Thyroid gland (tissue), 4 donors: ENCODE data around the gene SYNJ1.

Experiments used
- POLR2A ChIP-seq, 2 donors: fragments of 450-650 bp; IDR thresholded peaks; one replicate each; pipeline ENCODE4 v1.6.1; 2017; ENCODE audit warnings: antibody characterized with exemption in 2 of 2, mild to moderate bottlenecking in 2 of 2, moderate library complexity in 1 of 2
- TF ChIP-seq, protein P1 (sequence below), 6 experiments: fragments of 200-600 bp in 3 of 6; fragments of 450-650 bp in 3 of 6; sonication (generic) in 3 of 6; IDR thresholded peaks; one replicate each; pipeline ENCODE4 v1.5.1; 2016 to 2019; ENCODE audit warnings: antibody characterized with exemption in 6 of 6, mild to moderate bottlenecking in 2 of 6, inconsistent platforms in 1 of 6, moderate library complexity in 1 of 6

DNA sequence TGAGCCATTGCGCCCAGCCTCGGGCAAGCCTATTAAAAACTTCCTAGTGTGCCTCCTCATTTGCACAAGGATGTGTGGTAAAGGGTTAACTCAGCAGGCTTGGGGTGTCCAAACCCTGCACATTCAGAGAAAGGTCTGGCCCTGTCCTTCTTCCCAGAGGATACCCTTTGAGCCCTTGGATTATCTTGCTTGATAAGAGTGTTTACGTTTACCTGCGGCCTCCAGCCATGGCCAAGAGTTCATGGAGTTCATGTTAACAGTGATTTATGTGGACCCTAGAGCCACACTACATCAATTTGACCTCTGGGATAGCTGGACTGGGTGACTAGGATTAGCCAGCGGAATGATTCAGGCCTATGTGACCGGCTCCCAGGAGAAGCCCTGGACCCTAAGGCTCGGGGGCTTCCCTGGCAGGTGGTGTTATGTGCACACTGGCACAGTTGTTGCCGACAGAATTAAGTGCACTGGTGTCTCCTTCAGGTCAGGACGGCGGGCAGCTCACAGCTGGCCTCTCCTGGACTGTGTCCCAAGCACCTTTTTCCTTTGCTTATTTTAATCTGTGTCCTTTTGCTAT, 134.8 kb downstream of the SYNJ1 start:
- TF ChIP-seq, protein P1, sequence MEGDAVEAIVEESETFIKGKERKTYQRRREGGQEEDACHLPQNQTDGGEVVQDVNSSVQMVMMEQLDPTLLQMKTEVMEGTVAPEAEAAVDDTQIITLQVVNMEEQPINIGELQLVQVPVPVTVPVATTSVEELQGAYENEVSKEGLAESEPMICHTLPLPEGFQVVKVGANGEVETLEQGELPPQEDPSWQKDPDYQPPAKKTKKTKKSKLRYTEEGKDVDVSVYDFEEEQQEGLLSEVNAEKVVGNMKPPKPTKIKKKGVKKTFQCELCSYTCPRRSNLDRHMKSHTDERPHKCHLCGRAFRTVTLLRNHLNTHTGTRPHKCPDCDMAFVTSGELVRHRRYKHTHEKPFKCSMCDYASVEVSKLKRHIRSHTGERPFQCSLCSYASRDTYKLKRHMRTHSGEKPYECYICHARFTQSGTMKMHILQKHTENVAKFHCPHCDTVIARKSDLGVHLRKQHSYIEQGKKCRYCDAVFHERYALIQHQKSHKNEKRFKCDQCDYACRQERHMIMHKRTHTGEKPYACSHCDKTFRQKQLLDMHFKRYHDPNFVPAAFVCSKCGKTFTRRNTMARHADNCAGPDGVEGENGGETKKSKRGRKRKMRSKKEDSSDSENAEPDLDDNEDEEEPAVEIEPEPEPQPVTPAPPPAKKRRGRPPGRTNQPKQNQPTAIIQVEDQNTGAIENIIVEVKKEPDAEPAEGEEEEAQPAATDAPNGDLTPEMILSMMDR (IDR thresholded peaks at IDR 0.05) = no peak
- no peak for TF ChIP-seq POLR2A (IDR thresholded peaks at IDR 0.05)
